ENCODE results near the gene ALKBH6.

DNA sequence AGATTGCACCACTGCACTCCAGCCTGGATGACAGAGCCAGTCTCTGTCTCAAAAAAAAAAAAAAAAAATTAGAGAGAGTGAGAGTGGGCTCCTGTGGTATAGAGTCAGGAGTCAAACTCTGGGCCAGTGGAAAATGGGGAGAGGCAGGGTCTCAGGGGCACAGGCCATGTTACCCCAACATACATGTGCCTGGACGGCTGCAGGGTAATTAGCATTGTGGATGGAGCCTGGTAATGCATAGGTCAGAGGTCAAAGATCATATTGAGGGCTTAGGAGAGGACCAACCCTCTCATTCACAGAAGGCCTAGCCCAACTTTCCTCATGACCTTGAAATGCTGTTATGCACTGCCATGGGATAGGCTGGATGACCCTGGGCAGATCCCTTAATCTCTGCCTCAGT, 11.5 kb upstream of the ALKBH6 start:
- TF ChIP-seq SIN3A (IDR thresholded peaks at IDR 0.05; ENCODE audit: borderline replicate concordance, insufficient read depth, low read length) (no peak), POLR2AphosphoS5 (IDR thresholded peaks at IDR 0.05; ENCODE audit: low read depth, low read length) (no peak)
